D341Med (cell line): Measurements from ENCODE around the gene TMEFF2.
A peak's percentile ranks its signal among the peaks of the same experiment; 100 is the strongest.

Source experiments
- DNase-seq: peaks from one replicate; pipeline ENCODE4 v3.0.0; 2012; ENCODE audit warnings: low spot score

TMEFF2 gene

GRCh38 chr2:192013211-192013610 lies 181.5 kb downstream of the TMEFF2 start:
- no peak for DNase-seq

- no peak for DNase-seq
Observed at GRCh38 chr2:192011196-192011595, 183.5 kb downstream of the TMEFF2 start.

- no peak for DNase-seq
Observed at GRCh38 chr2:192010073-192010472, 184.7 kb downstream of the TMEFF2 start.

GRCh38 chr2:192007581-192008228 lies 187.0 kb downstream of the TMEFF2 start:
- no peak for DNase-seq

- DNase-seq, result no peak
Observed at GRCh38 chr2:192005211-192005610, 189.5 kb downstream of the TMEFF2 start.

- no peak for DNase-seq
Observed at GRCh38 chr2:192004188-192004963, 190.4 kb downstream of the TMEFF2 start.

- DNase-seq, result no peak
Observed at GRCh38 chr2:192002418-192002817, 192.3 kb downstream of the TMEFF2 start.

- peak; percentile 32 for DNase-seq
Observed at GRCh38 chr2:192000196-192000980, 194.3 kb downstream of the TMEFF2 start.

GRCh38 chr2:191999101-191999841 lies 195.5 kb downstream of the TMEFF2 start:
- no peak for DNase-seq

GRCh38 chr2:191995285-191995684 lies 199.4 kb downstream of the TMEFF2 start:
- DNase-seq, result no peak

GRCh38 chr2:191994749-191995148 lies 200.0 kb downstream of the TMEFF2 start:
- DNase-seq, result no peak

- no peak for DNase-seq
Observed at GRCh38 chr2:191991442-191991841, 203.3 kb downstream of the TMEFF2 start.

- DNase-seq, result no peak
Observed at GRCh38 chr2:191985740-191986139, 209.0 kb downstream of the TMEFF2 start.

- no peak for DNase-seq
Observed at GRCh38 chr2:191983591-191983990, 211.1 kb downstream of the TMEFF2 start.

GRCh38 chr2:191983186-191983585 lies 211.5 kb downstream of the TMEFF2 start:
- DNase-seq, result no peak

GRCh38 chr2:191981706-191982105 lies 213.0 kb downstream of the TMEFF2 start:
- DNase-seq, result no peak

- DNase-seq, result no peak
Observed at GRCh38 chr2:191980483-191980882, 214.2 kb downstream of the TMEFF2 start.

- DNase-seq, result no peak
Observed at GRCh38 chr2:191979221-191979730, 215.5 kb downstream of the TMEFF2 start.

GRCh38 chr2:191977754-191978153 lies 217.0 kb downstream of the TMEFF2 start:
- no peak for DNase-seq

- no peak for DNase-seq
Observed at GRCh38 chr2:191976436-191976835, 218.3 kb downstream of the TMEFF2 start.

- DNase-seq, result no peak
Observed at GRCh38 chr2:191974676-191975075, 220.1 kb downstream of the TMEFF2 start.

- no peak for DNase-seq
Observed at GRCh38 chr2:191970867-191971266, 223.9 kb downstream of the TMEFF2 start.
